Thyroid gland (tissue), 4 donors: Measurements from ENCODE around the gene SERINC2.

Experiments used
- POLR2A ChIP-seq, 2 donors: fragments of 450-650 bp; IDR thresholded peaks; one replicate each; pipeline ENCODE4 v1.6.1; 2017; ENCODE audit warnings: antibody characterized with exemption in 2 of 2, mild to moderate bottlenecking in 2 of 2, moderate library complexity in 1 of 2
- TF ChIP-seq, protein P1 (sequence below), 6 experiments: fragments of 200-600 bp in 3 of 6; fragments of 450-650 bp in 3 of 6; sonication (generic) in 3 of 6; IDR thresholded peaks; one replicate each; pipeline ENCODE4 v1.5.1; 2016 to 2019; ENCODE audit warnings: antibody characterized with exemption in 6 of 6, mild to moderate bottlenecking in 2 of 6, inconsistent platforms in 1 of 6, moderate library complexity in 1 of 6

DNA sequence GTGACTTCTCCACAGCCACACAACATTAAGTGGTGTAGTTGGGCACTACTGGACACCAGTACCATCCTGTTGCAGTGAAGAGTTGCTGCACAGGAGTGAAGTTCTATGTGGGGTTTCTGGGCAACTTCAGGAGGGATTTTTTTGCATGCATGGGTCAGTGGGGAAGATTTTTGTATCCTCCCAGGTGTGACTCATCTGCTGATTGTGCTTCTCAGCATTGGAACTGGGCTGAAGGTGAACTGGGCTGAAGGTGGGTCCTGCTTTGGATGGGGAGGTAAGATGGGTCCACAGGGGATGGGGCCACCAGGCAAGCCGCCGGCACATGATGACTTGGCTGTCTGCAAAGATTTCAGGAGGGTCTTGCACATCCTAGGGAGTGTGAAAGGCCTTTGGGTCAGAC is 2.6 kb downstream of the SERINC2 start:
- TF ChIP-seq, protein P1, sequence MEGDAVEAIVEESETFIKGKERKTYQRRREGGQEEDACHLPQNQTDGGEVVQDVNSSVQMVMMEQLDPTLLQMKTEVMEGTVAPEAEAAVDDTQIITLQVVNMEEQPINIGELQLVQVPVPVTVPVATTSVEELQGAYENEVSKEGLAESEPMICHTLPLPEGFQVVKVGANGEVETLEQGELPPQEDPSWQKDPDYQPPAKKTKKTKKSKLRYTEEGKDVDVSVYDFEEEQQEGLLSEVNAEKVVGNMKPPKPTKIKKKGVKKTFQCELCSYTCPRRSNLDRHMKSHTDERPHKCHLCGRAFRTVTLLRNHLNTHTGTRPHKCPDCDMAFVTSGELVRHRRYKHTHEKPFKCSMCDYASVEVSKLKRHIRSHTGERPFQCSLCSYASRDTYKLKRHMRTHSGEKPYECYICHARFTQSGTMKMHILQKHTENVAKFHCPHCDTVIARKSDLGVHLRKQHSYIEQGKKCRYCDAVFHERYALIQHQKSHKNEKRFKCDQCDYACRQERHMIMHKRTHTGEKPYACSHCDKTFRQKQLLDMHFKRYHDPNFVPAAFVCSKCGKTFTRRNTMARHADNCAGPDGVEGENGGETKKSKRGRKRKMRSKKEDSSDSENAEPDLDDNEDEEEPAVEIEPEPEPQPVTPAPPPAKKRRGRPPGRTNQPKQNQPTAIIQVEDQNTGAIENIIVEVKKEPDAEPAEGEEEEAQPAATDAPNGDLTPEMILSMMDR (IDR thresholded peaks at IDR 0.05): no peak
- no peak for TF ChIP-seq POLR2A (IDR thresholded peaks at IDR 0.05)
